CD4-positive, alpha-beta T cell treated with Interleukin-17A for 4 hours (primary cell): ENCODE results near the gene LDOC1.
"Not testable (repeated sequence)": the region's sequence is repeated elsewhere in the genome, so short reads cannot be mapped to it uniquely, and the experiment has no call there.

Experiments used
- DNase-seq: peaks from one replicate; pipeline ENCODE4 v3.0.0-alpha.2; 2020; ENCODE audit warnings: mixed read lengths

LDOC1 gene

DNA sequence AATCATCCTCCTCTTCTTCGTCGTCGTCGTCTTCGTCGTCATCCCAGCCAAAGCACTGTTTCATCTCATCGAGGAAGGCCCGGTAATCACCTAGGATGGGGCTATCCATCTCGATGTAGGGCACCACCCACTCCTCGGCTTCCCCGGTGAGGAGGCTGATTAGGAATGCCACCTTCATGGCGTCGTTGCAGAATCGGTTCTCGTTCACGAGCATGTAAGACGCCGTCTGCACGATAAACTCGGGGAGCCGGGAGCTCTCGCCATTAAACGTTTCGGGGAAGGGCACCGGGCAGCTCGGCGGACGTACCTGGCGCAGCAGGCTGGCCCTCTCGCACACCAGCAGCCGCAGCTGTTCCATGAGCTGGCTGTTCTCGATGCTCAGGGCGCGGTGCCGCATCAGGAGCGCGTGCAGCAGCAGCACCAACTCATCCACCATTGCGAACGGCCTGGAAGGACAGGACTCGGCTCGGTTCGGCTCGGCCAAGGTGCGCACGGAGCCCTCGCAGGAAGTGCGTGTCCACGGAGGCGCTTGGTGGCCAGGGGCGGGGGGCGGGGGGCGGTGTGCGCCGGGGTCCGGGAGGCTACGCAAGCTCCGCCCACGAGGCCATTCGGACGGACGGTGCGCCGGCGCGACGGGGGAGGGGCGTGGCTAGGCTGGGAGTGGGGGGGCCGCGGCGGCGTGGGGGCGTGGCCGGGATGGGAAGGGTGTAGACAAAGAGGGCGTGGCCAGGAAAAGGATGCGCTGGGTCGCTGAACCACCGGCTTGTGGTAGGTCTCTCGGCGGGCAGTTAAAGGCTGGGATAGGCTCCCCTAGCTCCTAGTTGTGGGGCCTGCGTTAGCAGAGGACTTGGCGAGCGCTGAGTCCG is at the start of gene LDOC1:
Gene LDOC1 (minus strand): TSS at position 544 of the 866 bp plus-strand sequence. CDS start 108 bp downstream, at position 436.
- peak; percentile 85 for DNase-seq

DNA sequence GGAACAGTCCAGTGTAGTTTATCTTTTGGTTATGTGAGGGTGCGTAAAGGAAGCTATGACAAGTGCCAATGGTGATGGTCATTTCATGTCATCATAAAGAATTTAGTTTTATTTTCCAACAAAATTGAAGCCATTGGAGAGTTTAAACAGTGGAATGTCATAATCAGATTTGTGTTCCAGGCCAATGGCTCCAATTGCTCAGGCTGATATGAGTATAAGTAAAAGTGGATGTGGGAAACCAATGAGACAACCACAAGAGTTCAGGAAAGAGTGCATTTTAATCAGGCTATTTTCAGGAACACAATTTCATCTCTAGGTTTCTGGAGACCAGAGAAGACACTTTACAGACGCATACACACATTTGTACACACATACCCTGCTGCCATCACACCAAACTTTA is 44.7 kb upstream of the LDOC1 start:
- DNase-seq = no peak

DNA sequence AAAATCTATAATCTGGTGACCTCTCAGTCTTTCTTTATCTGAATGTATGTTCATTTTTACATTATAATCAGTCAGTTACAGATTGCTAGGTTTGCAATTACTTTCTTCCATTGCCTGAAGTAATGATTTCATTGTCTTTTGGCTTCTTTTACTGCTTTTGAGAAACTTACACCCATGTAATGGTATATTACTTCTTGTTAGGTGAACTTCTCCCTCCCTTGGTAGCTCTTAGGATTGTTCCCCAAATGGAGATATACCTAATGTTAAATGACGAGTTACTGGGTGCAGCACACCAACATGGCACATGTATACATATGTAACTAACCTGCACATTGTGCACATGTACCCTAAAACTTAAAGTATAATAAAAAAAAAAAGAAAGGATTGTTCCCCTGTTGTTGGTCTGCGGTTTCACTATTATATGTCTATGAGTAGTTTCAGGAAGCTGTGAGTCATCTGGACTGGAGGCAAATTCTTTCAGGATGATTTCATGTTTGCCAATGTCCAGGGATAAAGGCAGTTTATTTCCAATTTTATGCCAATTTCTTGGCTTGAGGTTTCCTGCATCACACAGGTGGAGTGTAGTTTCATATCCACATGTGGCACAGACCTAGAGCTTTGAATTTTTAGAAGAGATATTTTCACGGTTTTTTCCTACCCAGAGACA is 43.5 kb upstream of the LDOC1 start:
- no peak for DNase-seq

DNA sequence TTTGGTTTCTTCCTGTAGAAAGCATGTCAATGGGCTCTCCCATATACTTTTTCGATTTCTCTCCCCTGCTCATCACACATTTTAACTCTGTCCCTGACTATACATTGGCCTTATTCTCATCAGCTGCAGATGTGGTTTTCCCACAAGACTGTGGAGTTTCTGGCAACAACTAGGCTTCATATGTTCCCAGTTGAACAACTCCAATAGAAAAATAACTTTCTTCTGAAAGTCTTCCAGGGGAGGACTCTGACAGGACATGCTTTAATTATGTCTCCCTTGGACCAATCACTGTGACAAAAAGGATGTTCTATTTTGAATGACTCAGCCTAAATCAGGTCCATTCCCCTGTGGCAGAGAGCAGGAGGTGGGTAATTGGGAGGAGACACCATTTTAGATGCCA is 37.3 kb upstream of the LDOC1 start:
- no peak for DNase-seq

DNA sequence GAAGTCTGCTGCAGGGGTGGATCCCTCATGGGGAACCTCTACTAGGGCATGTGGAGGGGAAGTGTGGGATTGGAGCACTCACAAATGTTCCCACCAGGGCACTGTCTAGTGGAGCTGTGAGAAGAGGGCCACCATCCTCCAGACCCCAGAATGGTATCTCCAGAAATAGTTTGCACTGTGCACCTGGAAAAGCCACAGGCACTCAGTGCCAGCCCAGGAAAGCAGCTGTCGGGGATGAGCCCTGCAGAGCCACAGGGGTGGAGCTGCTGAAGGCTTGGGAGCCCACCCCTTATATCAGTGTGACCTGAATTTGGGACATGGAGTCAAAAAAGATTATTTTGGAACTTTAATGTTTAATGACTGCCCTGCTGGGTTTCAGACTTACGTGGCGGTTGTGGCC is 25.0 kb upstream of the LDOC1 start:
- DNase-seq = no peak

DNA sequence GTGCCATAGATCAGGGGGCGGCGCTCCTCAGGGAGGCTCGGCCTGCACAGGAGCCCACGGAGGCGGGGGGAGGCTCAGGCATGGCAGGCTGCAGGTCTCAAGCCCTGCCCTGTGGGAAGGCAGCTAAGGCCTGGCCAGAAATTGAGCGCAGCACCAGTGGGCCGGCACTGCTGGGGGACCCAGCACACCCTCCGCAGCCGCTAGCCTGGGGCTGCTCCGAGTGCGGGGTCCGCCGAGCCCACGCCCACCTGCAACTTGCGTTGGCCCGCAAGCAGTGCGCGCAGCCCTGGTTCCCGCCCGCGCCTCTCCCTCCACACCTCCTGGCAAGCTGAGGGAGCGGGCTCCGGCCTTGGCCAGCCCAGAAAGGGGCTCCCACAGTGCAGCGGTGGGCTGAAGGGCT is 11.6 kb upstream of the LDOC1 start:
- not testable (repeated sequence) for DNase-seq

DNA sequence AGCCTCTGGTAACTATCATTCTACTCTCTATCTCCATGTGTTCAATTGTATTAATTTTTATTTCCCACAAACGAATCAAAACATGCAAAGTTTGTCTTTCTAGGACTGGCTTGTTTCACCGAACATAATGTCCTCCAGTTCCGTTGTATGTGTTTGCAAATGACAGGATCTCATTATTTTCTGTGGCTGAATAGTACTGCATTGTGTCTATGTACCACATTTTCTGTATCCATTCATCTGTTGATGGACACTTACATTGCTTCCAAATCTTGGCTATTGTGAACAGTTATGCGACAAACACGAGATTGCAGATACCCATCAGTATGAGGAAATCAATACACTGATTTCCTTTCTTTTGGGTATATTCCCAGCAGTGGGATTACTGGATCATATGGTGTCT is 8.4 kb upstream of the LDOC1 start:
- no peak for DNase-seq

DNA sequence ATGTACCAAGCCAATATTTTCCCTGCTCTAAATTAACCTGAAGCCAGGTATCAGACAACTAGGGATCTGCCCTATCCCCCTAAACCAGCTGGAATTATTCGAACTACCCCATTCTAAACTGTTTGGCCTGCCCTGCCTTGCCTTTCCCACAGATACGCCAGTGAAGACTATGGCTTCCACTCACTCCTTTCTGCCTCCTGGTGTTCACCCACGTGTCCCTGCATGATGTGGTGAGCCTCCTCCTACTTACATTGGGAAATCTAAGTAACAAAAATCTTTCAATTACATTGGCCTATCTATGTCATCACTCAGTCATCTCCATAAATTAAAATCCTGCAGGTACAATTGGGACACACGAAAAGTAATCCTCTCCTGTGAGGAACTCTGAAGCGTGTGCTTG is 6.1 kb upstream of the LDOC1 start:
- no peak for DNase-seq

DNA sequence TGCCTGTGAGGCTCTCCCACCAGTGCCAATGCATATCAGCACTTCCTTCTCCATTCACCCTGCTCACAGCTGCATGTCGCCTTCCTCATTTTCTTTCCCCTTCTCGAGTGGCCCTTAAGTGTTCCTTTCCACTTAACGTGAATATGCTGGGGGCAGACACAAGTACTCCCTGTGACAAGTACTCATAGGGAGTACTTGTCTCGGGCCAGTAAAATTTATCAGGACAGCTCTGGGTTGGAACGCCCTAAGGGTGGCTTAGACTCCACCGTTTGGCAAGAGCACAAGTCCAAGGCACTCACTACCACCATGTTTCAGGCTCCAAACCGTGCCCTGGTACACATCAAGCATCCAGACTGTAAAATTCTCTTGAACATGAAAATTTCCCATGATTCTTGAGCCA is 3.9 kb upstream of the LDOC1 start:
- DNase-seq = no peak

DNA sequence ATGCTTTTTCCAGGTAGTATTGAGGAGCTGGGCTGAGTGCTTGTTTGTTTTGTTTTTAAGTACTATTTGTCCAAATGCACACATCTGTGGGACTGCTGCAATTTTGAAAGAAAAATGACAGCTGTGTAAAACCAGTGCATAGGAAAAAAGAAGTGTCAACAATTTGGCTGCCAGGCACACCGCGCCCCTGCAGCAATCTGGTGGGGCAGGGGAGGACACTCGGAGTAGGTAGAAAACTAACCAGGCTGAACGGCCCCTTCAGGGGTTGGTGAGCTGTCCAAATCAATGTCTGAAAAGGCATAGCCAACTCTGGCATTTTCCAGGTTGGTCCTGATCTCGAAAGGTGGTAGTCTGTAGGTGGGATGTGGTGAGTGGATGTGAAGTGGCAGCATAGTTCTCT is 1.1 kb downstream of the LDOC1 start:
- DNase-seq = no peak

DNA sequence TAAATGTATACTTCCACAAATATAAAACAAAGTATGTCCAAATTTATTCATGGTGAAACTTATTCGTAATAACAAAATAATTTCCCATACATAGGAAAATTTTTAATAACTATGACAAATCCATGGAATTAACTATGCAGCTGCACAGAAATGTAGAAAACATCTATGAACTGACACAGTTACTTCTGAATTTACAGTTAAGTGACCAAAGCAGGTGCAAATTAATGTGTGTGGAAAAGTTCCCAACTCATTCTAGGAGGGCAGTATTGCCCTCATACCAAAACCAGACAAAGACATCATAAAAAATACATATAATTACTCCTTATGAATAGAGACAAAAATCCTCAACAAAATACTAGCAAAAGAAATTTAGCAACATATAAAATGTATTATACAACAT is 12.5 kb downstream of the LDOC1 start:
- no peak for DNase-seq

DNA sequence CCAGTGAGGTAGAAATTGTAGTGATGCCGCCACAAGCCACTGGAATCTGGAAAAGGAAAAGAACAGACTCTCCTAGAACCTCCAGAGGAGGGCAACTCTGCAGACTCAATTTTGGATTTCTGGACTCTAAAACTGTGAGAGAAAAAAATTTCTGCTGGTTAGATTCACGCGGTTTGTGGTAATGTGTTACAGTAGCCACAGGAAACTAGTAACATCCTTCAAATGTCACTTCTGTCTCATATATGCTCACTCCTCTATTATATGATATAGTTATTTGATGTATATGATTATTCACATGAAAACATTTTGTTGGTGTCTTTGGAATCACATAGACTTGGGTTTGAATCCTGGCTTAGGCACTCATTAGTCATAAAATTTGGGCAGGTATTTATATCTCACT is 18.8 kb downstream of the LDOC1 start:
- DNase-seq = no peak

DNA sequence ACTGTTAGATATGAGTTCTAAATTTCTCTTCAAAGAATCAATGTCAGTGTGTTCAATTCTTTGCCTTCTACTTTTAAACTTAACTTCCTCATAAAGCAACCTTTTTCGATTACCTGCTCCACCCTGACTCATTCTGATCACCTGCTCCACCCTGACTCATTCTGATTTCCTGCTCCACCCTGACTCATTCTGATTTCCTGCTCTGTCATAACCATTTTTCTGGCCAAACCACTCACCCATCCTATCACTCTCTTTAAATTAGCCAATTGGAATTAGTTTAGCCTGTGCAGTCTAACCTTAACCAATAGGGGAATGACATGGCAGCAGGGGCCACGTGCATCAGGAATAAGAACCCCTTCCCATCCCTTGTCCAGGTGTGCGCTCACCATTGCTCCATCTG is 21.7 kb downstream of the LDOC1 start:
- not testable (repeated sequence) for DNase-seq

DNA sequence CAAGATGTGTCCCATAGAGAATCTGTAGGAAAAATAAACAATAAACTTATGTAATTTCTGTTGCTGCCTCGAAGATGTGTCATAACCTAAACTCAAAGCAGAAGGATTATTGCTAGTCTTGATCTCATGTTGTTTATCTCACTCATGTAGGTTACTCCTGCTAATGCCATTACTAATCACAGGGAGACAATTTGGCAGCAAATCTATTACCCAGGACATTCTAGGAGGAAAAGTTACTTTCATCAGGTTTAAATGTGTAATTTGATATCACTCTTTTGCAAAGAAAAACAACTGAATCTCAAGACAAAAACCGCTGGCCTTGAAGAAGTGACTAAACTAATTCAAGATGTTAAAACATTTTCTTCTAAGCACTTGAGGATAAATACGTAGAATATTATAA is 34.0 kb downstream of the LDOC1 start:
- DNase-seq = no peak

DNA sequence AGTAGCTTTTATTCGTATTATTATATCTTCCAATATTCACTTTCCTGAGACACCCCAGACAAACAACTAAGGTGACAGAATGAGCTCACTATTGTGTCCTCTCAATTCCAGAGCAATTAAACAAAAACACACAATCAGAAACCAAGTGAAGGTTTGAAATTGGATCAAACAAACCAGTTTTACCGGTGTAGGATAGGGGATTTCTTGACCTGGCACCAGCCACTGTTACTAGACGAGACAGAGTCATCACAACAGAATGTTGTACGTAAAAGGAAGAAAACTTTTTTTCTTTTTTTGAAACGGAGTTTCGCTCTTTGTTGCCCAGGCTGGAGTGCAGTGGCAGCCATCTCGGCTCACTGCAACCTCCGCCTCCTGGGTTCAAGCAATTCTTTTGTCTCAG is 43.7 kb downstream of the LDOC1 start:
- no peak for DNase-seq

DNA sequence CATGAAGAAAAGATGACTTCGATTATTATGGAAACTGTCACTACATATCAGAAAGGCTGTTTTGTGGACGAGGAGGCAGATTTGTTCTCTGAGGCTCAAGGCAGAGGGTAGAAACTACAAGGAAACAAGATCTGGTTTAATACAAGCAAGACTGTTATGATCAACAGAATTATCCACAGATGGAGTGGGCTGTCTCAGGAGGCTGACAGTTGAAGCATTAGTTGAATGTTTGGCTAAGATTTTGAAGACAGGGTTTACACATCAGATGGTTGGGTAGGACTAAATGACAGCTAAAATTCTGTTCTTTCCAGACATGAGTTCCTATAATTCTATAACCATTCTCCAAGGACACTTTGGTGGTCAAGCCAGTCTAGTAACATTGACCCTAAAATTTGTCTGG is 49.8 kb downstream of the LDOC1 start:
- DNase-seq = no peak
